GM12878 (cell line): Measurements from ENCODE around the gene KLHL18.

ENCODE experiments used
- BCL11A ChIP-seq: IDR thresholded peaks from 2 replicates; pipeline ENCODE4 v1.6.1; 2011; ENCODE audit warnings: low read depth, low read length
- CREB1 ChIP-seq: IDR thresholded peaks from 2 replicates; pipeline ENCODE4 v1.6.1; 2012; ENCODE audit warnings: low read depth, mild to moderate bottlenecking, inconsistent platforms
- FOXM1 ChIP-seq: IDR thresholded peaks from 2 replicates; pipeline ENCODE4 v1.6.1; 2012; ENCODE audit warnings: low read depth, mild to moderate bottlenecking, inconsistent platforms, low read length, moderate library complexity
- MYC ChIP-seq: IDR thresholded peaks from 2 replicates; pipeline ENCODE4 v1.6.1; 2011; ENCODE audit warnings: mild to moderate bottlenecking, low read length, moderate library complexity, inconsistent platforms; ENCODE audit not compliant: insufficient read depth, insufficient replicate concordance, insufficient read length, severe bottlenecking
- POLR2A ChIP-seq: IDR thresholded peaks from 2 replicates; pipeline ENCODE4 v1.6.1; 2011; ENCODE audit warnings: low read depth, mild to moderate bottlenecking, low read length
- RAD21 ChIP-seq: IDR thresholded peaks from 2 replicates; pipeline ENCODE4 v1.6.1; 2011; ENCODE audit warnings: mild to moderate bottlenecking, low read depth, low read length, moderate library complexity; ENCODE audit not compliant: insufficient read depth
- USF2 ChIP-seq: IDR thresholded peaks from 2 replicates; pipeline ENCODE4 v1.6.1; 2011; ENCODE audit warnings: low read depth, low read length, improper control_type of control experiment, borderline replicate concordance
- ZNF622 ChIP-seq: fragments of 450-650 bp; IDR thresholded peaks from 2 replicates; pipeline ENCODE4 v1.6.1; 2017; ENCODE audit warnings: mild to moderate bottlenecking, inconsistent platforms
- TF ChIP-seq, protein P1 (sequence below), 3 experiments: IDR thresholded peaks in 2 of 3; conservative IDR thresholded peaks in 1 of 3; 2 replicates each; pipeline ENCODE4 v1.5.1; 2011; ENCODE audit warnings: low read depth in 3 of 3, low read length in 3 of 3, mild to moderate bottlenecking in 3 of 3, control low read depth in 2 of 3, moderate library complexity in 2 of 3, inconsistent platforms in 1 of 3, mixed read lengths in 1 of 3; ENCODE audit not compliant: control insufficient read depth in 2 of 3, insufficient read depth in 1 of 3; ENCODE audit errors: extremely low read depth in 1 of 3
- TF ChIP-seq, protein P2 (sequence below): IDR thresholded peaks from 2 replicates; pipeline ENCODE4 v1.6.1; 2012; ENCODE audit warnings: mild to moderate bottlenecking, low read depth, low read length
- TF ChIP-seq, protein P3 (sequence below): IDR thresholded peaks from 2 replicates; pipeline ENCODE4 v1.6.1; 2011; ENCODE audit warnings: borderline replicate concordance, low read depth, mild to moderate bottlenecking, moderate library complexity, low read length; ENCODE audit not compliant: insufficient read depth, poor library complexity, severe bottlenecking

- TF ChIP-seq MYC: no peak
- TF ChIP-seq, protein P1, sequence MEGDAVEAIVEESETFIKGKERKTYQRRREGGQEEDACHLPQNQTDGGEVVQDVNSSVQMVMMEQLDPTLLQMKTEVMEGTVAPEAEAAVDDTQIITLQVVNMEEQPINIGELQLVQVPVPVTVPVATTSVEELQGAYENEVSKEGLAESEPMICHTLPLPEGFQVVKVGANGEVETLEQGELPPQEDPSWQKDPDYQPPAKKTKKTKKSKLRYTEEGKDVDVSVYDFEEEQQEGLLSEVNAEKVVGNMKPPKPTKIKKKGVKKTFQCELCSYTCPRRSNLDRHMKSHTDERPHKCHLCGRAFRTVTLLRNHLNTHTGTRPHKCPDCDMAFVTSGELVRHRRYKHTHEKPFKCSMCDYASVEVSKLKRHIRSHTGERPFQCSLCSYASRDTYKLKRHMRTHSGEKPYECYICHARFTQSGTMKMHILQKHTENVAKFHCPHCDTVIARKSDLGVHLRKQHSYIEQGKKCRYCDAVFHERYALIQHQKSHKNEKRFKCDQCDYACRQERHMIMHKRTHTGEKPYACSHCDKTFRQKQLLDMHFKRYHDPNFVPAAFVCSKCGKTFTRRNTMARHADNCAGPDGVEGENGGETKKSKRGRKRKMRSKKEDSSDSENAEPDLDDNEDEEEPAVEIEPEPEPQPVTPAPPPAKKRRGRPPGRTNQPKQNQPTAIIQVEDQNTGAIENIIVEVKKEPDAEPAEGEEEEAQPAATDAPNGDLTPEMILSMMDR (IDR thresholded peaks at IDR 0.05 in 2 of 3, conservative IDR thresholded peaks at IDR 0.05 in 1 of 3; ENCODE audit: control insufficient read depth in 2 of 3, extremely low read depth in 1 of 3, insufficient read depth in 1 of 3, low read depth in 3 of 3, low read length in 3 of 3): no peak
- TF ChIP-seq, protein P2, sequence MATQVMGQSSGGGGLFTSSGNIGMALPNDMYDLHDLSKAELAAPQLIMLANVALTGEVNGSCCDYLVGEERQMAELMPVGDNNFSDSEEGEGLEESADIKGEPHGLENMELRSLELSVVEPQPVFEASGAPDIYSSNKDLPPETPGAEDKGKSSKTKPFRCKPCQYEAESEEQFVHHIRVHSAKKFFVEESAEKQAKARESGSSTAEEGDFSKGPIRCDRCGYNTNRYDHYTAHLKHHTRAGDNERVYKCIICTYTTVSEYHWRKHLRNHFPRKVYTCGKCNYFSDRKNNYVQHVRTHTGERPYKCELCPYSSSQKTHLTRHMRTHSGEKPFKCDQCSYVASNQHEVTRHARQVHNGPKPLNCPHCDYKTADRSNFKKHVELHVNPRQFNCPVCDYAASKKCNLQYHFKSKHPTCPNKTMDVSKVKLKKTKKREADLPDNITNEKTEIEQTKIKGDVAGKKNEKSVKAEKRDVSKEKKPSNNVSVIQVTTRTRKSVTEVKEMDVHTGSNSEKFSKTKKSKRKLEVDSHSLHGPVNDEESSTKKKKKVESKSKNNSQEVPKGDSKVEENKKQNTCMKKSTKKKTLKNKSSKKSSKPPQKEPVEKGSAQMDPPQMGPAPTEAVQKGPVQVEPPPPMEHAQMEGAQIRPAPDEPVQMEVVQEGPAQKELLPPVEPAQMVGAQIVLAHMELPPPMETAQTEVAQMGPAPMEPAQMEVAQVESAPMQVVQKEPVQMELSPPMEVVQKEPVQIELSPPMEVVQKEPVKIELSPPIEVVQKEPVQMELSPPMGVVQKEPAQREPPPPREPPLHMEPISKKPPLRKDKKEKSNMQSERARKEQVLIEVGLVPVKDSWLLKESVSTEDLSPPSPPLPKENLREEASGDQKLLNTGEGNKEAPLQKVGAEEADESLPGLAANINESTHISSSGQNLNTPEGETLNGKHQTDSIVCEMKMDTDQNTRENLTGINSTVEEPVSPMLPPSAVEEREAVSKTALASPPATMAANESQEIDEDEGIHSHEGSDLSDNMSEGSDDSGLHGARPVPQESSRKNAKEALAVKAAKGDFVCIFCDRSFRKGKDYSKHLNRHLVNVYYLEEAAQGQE: no peak
- no peak for TF ChIP-seq POLR2A
- no peak for TF ChIP-seq BCL11A
- TF ChIP-seq RAD21: no peak
- TF ChIP-seq, protein P3, sequence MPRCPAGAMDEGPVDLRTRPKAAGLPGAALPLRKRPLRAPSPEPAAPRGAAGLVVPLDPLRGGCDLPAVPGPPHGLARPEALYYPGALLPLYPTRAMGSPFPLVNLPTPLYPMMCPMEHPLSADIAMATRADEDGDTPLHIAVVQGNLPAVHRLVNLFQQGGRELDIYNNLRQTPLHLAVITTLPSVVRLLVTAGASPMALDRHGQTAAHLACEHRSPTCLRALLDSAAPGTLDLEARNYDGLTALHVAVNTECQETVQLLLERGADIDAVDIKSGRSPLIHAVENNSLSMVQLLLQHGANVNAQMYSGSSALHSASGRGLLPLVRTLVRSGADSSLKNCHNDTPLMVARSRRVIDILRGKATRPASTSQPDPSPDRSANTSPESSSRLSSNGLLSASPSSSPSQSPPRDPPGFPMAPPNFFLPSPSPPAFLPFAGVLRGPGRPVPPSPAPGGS: no peak
- no peak for TF ChIP-seq FOXM1
- TF ChIP-seq CREB1: no peak
- TF ChIP-seq USF2: no peak
- TF ChIP-seq ZNF622: no peak
Observed at GRCh38 chr3:47265725-47266428, 16.9 kb upstream of the KLHL18 start.
